HCT116 (cell line): Measurements from ENCODE around the gene STARD5. TPM values are rescaled to one million over a fixed set of nuclear protein-coding genes. Genes with fewer than 3 reads are reported as not detected.

Source experiments
- ATAC-seq: fragments of 200-7000 bp; cut with Tn5 transposase; 2 replicates; pipeline ENCODE4 v1.9.1; 2020; ENCODE audit warnings: mild to moderate bottlenecking, moderate library complexity
- BruUV-seq: library from RNA; stranded (reverse); fragments of 400-500 nt; replicated peaks from 2 replicates; lab custom pipeline; 2021; lab: Mats Ljungman, UMichigan
- CTCF ChIA-PET: fragments of 300-600 bp; sonication (Branson Sonifier 250); formaldehyde crosslinking; loops from one replicate; lab custom pipeline; 2021; ENCODE audit warnings: antibody characterized with exemption; lab: Charles Lee
- POLR2A ChIA-PET: fragments of 300-600, 350-600 bp; sonication (Branson Sonifier 250); formaldehyde crosslinking; loops from one replicate; lab custom pipeline; 2021; ENCODE audit warnings: antibody characterized with exemption; lab: Charles Lee
- RAD21 ChIA-PET, 2 experiments: fragments of 300-600 bp; sonication (Branson Sonifier 250); formaldehyde crosslinking; loops; one replicate each; lab custom pipeline; 2023; ENCODE audit warnings: low total read pairs in 2 of 2; ENCODE audit not compliant: uncharacterized antibody in 2 of 2, unreplicated experiment in 2 of 2, low non-redundant PET in 1 of 2; lab: Charles Lee
- DNase-seq: peaks from one replicate; pipeline ENCODE4 v3.0.0-alpha.2; 2010; ENCODE audit warnings: low read depth, low spot score
- H2AFZ ChIP-seq: fragments of 200-600 bp; shearing (Covaris generic), sonication (generic); 2 replicates; pipeline ENCODE4 v1.6.1; 2017; ENCODE audit warnings: low read depth, mixed run types, mixed read lengths, antibody characterized with exemption, low read length; ENCODE audit not compliant: poor library complexity, severe bottlenecking
- H3K27ac ChIP-seq: 2 replicates; pipeline ENCODE4 v1.5.1; 2012; ENCODE audit warnings: low read depth, low read length
- H3K27me3 ChIP-seq: fragments of 200-600 bp; sonication (generic); 2 replicates; pipeline ENCODE4 v1.6.1; 2016; ENCODE audit warnings: mixed run types, low read length, mixed read lengths; ENCODE audit not compliant: insufficient read depth
- H3K36me3 ChIP-seq, 2 experiments: fragments of 200-500 bp in 1 of 2; fragments of 200-600 bp in 1 of 2; sonication (Bioruptor generic) in 1 of 2; sonication (generic) in 1 of 2; 2 replicates each; pipeline versions ENCODE4 v1.5.1 to v1.6.1; 2014 to 2016; ENCODE audit warnings: low read length in 2 of 2, inconsistent platforms in 1 of 2, mixed read lengths in 1 of 2, mixed run types in 1 of 2; ENCODE audit not compliant: insufficient read depth in 2 of 2, control insufficient read depth in 1 of 2
- H3K4me1 ChIP-seq, 2 experiments: fragments of 200-600 bp in 1 of 2; sonication (generic) in 1 of 2; 2 replicates each; pipeline versions ENCODE4 v1.5.1 to v1.6.1; 2012 to 2017; ENCODE audit warnings: low read length in 2 of 2, inconsistent platforms in 1 of 2, mild to moderate bottlenecking in 1 of 2, mixed read lengths in 1 of 2, mixed run types in 1 of 2, moderate library complexity in 1 of 2; ENCODE audit not compliant: insufficient read depth in 2 of 2, control insufficient read depth in 1 of 2
- H3K4me2 ChIP-seq: fragments of 200-600 bp; sonication (generic); 2 replicates; pipeline ENCODE4 v1.6.1; 2017; ENCODE audit warnings: mixed run types, low read length, mixed read lengths
- H3K4me3 ChIP-seq, 2 experiments: fragments of 200-600 bp in 1 of 2; sonication (generic) in 1 of 2; replicated peaks in 1 of 2; 2 replicates each; pipeline ENCODE4 v1.5.1; 2011 to 2016; ENCODE audit warnings: low read length in 2 of 2, control low read depth in 1 of 2, low read depth in 1 of 2, mild to moderate bottlenecking in 1 of 2, mixed read lengths in 1 of 2, mixed run types in 1 of 2
- H3K79me2 ChIP-seq: fragments of 200-600 bp; sonication (generic); 2 replicates; pipeline ENCODE4 v1.6.1; 2017; ENCODE audit warnings: mild to moderate bottlenecking, mixed run types, low read length, moderate library complexity, mixed read lengths; ENCODE audit not compliant: insufficient read depth
- H3K9ac ChIP-seq: fragments of 200-600 bp; sonication (generic); 2 replicates; pipeline ENCODE4 v1.6.1; 2016; ENCODE audit warnings: low read length, mixed read lengths
- H3K9me2 ChIP-seq: fragments of 200-600 bp; sonication (generic), shearing (Covaris generic); 2 replicates; pipeline ENCODE4 v1.6.1; 2017; ENCODE audit warnings: mixed run types, mild to moderate bottlenecking, moderate library complexity; ENCODE audit not compliant: insufficient read depth
- H3K9me3 ChIP-seq, 2 experiments: fragments of 200-500 bp in 1 of 2; fragments of 200-600 bp in 1 of 2; sonication (Bioruptor generic) in 1 of 2; sonication (generic) in 1 of 2; 2 replicates each; pipeline ENCODE4 v1.6.1; 2014 to 2017; ENCODE audit warnings: low read length in 2 of 2, mixed read lengths in 2 of 2, inconsistent platforms in 1 of 2, low read depth in 1 of 2, mild to moderate bottlenecking in 1 of 2, mixed run types in 1 of 2, moderate library complexity in 1 of 2; ENCODE audit not compliant: control insufficient read depth in 1 of 2, insufficient read depth in 1 of 2
- H4K20me1 ChIP-seq: fragments of 200-600 bp; sonication (generic), shearing (Covaris generic); 2 replicates; pipeline ENCODE4 v1.6.1; 2017; ENCODE audit warnings: mixed run types, mild to moderate bottlenecking, moderate library complexity; ENCODE audit not compliant: insufficient read depth
- CEBPB ChIP-seq: IDR thresholded peaks from 2 replicates; pipeline ENCODE4 v1.6.1; 2012; ENCODE audit warnings: low read depth
- ELF1 ChIP-seq: IDR thresholded peaks from 2 replicates; pipeline ENCODE4 v1.6.1; 2012; ENCODE audit warnings: low read depth, borderline replicate concordance
- EZH2phosphoT487 ChIP-seq: fragments of 200-600 bp; IDR thresholded peaks from 2 replicates; pipeline ENCODE4 v1.6.1; 2018; ENCODE audit warnings: antibody characterized with exemption, borderline replicate concordance
- POLR2AphosphoS5 ChIP-seq: IDR thresholded peaks from 2 replicates; pipeline ENCODE4 v1.6.1; 2011; ENCODE audit warnings: mild to moderate bottlenecking, low read depth, low read length, moderate library complexity
- TCF7L2 ChIP-seq: IDR thresholded peaks from 2 replicates; pipeline ENCODE4 v1.7.0; 2011; ENCODE audit warnings: borderline replicate concordance, inconsistent platforms; ENCODE audit not compliant: insufficient read depth, insufficient read length; ENCODE audit errors: extremely low read depth
- ZNF274 ChIP-seq: fragments of 200-500 bp; sonication (Bioruptor generic); IDR thresholded peaks from 2 replicates; pipeline ENCODE4 v1.6.1; 2014; ENCODE audit warnings: mild to moderate bottlenecking, low read depth, low read length, inconsistent platforms
- intact Hi-C: fragments of 100-400 bp; cut with micrococcal nuclease; formaldehyde crosslinking; loops from 2 replicates; pipeline ENCODE4 v1.10.0; 2022
- total RNA-seq: library from RNA; stranded (reverse); gene quantifications from one replicate; pipeline ENCODE4 v1.2.1, GENCODE V29; 2021; ENCODE audit not compliant: unreplicated experiment
- TF ChIP-seq, protein P1 (sequence below): IDR thresholded peaks from 2 replicates; pipeline ENCODE4 v1.6.1; 2012
- TF ChIP-seq, protein P2 (sequence below): IDR thresholded peaks from 2 replicates; pipeline ENCODE4 v1.6.1; 2012
- TF ChIP-seq, protein P3 (sequence below): IDR thresholded peaks from 2 replicates; pipeline ENCODE4 v1.6.1; 2011; ENCODE audit warnings: mild to moderate bottlenecking, low read length, moderate library complexity; ENCODE audit not compliant: insufficient replicate concordance; ENCODE audit errors: extremely low read depth

STARD5 gene
- total RNA-seq, 1 experiment from 2014 or later, result 4.0 TPM

DNA sequence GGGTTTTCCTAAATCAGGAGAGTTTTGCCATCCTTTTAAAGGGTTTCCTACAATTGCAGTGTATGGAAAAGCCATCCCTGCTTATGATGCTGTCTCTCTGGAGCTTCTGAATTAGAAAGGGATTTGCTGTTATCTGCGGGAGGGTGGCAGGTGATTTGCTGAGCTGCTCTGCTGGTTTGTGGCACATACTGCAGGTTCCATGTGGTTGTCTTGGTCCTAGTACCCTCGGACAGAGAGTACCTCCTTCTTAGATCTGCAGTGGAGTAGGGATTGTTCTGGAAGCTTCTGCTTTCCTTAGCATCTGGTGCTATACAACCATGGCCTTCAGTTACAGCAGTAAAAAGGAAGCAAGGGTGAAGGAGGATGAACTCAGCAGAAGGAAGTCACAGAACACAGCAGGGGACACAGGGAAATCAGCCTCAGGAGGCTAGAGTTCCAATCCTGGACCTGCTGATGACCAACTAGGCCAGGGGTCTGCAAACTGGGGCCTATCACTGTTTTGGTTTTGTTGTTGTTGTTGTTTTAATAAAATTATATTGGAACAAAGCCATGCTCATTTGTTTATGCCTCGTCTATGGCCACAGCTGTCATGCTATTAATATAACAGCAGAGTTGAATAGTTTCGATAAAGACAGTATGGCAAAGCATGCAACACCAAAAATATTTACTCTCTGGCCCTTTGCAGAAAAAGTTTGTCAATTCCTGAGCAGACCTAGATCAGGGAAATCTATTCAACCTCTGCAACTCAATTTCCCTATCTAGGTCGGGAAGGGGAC lies 39.5 kb downstream of the STARD5 start:
- BruUV-seq, result no TSS peak

More for the DNA sequence above, 39.5 kb downstream of the STARD5 start:
- Histone ChIP-seq H3K9me2 (no peaks in the 10 kb centered on the region), H3K4me3 (no peak overlapping the region), H4K20me1 (no peaks in the 10 kb centered on the region), H3K27ac (no peak overlapping the region), H3K9me3 (no peaks in the 10 kb centered on the region), H3K27me3 (no peaks in the 10 kb centered on the region), H3K4me2 (no peak overlapping the region), H3K9ac (no peak overlapping the region), H3K79me2 (no peaks in the 10 kb centered on the region), H3K36me3 (no peaks in the 10 kb centered on the region), H3K4me1 (no peaks in the 10 kb centered on the region), H2AFZ (no peak overlapping the region)
- POLR2A ChIA-PET, result no interaction called here
- ATAC-seq (no peak), DNase-seq (no peak)
- intact Hi-C loops, result no loop called here
- CTCF ChIA-PET, result no interaction called here
- RAD21 ChIA-PET, result no interaction called here
- no peak for TF ChIP-seq EZH2phosphoT487
- no peak for TF ChIP-seq ZNF274
- TF ChIP-seq TCF7L2, result no peak
- TF ChIP-seq ELF1, result no peak
- TF ChIP-seq, protein P1, sequence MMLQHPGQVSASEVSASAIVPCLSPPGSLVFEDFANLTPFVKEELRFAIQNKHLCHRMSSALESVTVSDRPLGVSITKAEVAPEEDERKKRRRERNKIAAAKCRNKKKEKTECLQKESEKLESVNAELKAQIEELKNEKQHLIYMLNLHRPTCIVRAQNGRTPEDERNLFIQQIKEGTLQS, result no peak
- TF ChIP-seq, protein P2, sequence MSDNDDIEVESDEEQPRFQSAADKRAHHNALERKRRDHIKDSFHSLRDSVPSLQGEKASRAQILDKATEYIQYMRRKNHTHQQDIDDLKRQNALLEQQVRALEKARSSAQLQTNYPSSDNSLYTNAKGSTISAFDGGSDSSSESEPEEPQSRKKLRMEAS, result no peak
- TF ChIP-seq POLR2AphosphoS5, result no peak
- TF ChIP-seq, protein P3, sequence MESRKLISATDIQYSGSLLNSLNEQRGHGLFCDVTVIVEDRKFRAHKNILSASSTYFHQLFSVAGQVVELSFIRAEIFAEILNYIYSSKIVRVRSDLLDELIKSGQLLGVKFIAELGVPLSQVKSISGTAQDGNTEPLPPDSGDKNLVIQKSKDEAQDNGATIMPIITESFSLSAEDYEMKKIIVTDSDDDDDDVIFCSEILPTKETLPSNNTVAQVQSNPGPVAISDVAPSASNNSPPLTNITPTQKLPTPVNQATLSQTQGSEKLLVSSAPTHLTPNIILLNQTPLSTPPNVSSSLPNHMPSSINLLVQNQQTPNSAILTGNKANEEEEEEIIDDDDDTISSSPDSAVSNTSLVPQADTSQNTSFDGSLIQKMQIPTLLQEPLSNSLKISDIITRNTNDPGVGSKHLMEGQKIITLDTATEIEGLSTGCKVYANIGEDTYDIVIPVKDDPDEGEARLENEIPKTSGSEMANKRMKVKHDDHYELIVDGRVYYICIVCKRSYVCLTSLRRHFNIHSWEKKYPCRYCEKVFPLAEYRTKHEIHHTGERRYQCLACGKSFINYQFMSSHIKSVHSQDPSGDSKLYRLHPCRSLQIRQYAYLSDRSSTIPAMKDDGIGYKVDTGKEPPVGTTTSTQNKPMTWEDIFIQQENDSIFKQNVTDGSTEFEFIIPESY, result no peak
- TF ChIP-seq CEBPB, result no peak
